ENCODE data around the gene TMEM51.
"Not testable (repeated sequence)": the region's sequence is repeated elsewhere in the genome, so short reads cannot be mapped to it uniquely, and the experiment has no call there.

Gene TMEM51

DNA sequence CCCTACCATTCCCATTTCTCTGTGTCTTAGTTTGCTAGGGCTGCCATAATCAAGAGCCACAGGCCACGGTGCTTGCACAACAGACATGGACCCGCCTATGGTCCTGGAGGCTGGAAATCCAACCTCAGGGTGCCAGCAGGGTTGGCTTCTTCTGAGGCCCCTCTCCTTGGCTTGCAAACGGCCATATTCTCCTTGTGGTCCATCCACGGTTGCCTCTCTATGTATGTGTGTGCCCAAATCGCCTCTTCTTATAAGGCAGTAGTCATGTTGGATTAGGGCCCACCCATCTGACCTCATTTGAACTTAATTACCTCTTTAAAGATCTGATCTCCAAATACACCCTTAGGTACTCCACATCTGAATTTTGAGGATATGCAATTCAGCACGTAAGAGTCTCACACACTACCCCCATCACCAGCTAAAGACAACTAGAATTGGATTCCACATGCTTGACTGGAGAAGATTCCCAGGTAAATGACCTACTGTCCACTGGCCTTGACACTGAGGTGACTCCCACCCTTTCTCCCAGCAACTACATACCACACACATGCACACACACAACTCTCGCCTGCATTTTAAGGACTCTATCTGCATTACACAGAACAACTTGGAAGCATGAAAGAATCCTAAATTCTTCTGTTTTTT, 28.3 kb upstream of the TMEM51 start:
- DNase-seq (ENCODE audit: low read depth in 2 of 3, low spot score in 1 of 3) = no peak

DNA sequence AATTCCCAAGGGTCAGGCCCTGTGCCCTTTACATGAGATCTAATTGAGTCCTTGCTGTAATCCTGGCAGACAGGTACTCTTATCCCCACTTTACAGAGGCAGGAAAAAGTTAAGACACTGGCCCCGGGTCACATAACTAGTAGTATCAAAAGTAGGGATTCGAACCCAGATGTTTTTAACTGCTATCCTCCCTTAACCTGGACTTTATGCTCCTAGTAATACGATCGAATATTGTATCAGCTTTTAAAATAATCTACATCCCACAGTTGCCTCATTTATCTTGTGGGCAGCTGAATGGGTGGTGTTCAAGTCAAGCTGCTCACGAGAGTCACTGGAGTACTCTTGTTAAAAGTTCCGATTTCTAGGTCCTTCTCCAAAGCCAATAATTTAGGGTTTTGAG, 25.5 kb upstream of the TMEM51 start:
- DNase-seq (ENCODE audit: low read depth in 2 of 3, low spot score in 1 of 3) = no peak

DNA sequence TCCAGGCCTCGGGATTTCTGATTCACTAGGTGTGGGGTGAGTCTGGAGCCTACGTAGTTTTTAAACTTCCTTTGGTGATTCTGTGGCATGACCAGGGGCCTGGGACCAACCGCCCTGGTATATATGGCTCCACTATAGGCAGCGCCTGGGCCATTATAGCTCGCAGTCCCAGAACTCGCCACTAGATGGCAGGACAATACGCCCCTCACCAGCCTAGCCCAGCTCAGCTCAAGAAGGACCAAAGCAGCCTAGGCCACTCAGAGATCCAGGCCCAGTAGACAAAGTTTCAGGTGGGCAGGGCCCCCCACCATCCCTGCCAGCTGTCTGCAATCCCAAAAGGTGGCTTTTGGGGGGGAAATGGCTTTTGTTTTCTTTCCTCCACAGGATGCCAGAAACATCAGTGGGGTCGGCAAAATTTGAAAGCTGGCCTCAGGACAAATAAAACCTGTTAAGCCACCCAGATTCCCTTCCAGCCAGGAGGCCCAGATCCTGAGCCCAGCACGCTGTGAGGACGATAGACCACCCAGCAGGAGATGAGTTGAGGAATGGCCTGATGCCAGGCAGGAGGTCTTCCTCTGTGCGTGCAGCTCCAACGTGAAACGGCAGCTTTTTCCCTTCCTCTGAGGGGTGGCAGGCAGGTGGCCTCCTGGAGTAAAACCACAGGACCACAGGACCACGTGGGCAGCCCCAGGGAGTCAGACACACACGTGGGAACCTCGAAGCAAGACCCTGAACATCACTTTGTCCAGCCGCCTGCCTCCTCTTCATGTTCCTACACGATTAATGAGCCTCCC, 24.8 kb upstream of the TMEM51 start:
- DNase-seq (ENCODE audit: low read depth in 2 of 3, low spot score in 1 of 3) = peak; percentile 56 to 75 (median 59)

DNA sequence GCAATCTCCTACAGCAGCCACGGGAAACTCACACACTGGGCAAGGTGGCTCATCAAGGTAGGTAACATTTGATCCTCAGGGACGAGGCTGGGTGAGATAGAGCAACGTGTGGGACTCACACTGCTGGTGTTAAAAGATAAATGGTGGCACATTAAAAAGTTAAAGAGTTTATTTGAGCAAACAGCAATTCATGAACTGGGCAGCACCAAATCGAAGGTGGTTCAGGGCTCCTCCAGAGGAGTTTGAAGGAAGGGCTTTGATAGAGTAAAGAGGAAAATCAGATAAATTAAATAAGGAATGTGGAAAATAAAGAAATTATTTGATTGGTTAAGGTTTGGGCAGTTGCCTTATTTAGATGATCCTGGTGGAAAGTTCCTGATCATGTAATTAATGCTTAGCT, 23.6 kb upstream of the TMEM51 start:
- DNase-seq (ENCODE audit: low read depth in 2 of 3, low spot score in 1 of 3) = no peak

DNA sequence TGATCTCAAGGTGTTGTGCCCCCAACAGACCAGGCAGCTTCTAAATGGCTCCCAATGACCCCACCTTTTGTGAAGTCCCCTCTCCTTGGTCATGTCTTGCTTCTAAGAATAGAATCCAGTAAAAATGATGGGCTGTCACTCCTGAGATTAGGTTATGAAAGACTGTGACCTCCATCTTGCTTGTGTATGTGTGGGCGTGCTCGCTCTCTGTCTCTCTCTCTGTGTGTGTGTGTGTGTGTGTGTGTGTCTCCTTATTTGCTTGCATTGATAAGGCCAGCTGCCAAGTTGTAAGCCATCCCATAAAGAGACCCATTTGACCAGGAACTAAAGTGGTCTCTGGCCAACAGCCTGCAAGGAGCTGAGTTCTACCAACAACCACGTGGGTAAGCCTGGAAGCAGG, 22.9 kb upstream of the TMEM51 start:
- no peak for DNase-seq (ENCODE audit: low read depth in 2 of 3, low spot score in 1 of 3)

DNA sequence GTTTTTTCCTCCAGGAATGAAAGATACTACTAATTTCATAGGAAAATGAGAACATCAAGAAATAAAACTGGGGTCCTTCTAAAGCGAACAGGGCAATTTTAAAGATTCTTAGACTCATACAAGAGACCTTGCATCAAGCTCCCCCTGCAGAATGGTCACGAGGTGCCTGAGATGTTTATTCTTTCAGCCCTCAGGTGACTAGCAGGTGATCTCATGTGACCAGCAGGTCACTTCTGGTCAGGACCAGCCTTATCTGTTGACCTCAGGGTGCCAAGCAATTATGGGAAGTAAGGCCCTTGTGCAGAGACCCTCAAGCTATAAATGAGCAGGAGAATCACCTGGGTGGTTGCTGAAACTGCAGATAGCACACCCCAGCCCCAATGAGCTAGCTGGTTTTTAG, 20.6 kb upstream of the TMEM51 start:
- no peak for DNase-seq (ENCODE audit: low read depth in 2 of 3, low spot score in 1 of 3)

DNA sequence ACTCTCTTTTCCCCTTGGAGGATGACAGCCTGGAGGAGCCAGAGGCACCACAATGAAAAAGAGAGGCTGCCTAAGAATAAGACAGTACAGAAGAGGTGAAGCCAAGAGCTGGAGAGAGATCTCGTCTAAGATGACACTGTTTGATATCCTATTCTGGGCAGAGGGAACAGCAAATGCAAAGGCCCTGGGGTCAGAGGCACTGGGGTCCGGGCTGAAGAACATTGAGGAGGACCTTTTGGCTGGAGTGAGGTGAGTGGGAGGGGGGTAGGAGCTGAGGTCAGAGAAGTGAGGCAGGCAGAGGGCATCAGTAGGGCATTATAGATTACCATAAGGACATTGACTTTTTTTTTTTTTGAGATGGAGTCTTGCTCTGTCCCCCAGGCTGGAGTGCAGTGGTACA, 19.3 kb upstream of the TMEM51 start:
- no peak for DNase-seq (ENCODE audit: low read depth in 2 of 3, low spot score in 1 of 3)

DNA sequence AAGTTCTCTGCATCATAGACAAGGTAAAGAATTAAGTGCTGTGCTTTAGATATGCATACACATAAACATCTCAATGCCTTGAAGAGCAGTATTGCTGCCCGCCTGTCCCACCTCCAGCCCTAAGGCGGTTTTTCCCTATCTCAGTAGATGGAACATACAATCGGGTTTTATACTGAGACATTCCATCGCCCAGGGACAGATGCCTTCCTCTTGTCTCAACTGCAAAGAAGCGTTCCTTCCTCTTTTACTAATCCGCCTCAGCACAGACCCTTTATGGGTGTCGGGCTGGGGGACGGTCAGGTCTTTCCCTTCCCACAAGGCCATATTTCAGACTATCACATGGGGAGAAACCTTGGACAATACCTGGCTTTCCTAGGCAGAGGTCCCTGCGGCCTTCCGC, 17.9 kb upstream of the TMEM51 start:
- DNase-seq (ENCODE audit: low read depth in 2 of 3, low spot score in 1 of 3) = not testable (repeated sequence)

DNA sequence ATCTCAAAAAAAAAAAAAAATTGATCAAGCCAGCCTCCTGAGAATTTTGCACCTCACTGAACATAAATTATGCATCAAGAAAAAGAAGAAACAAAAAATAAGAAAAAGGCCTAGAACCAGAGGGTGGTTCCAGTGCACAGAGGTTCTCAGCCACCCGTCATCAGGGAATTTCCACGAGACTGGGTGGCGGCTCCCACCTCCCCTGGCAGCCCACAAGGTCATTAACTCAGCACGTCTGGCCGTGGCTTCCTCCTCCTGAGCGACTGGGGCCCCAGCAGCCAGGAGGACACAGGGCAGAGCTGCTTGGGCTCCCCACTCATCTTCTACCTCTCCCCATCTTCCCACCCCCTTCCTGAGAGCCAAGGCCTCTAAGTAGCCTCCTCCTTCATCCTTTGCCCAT, 15.7 kb upstream of the TMEM51 start:
- no peak for DNase-seq (ENCODE audit: low read depth in 2 of 3, low spot score in 1 of 3)

DNA sequence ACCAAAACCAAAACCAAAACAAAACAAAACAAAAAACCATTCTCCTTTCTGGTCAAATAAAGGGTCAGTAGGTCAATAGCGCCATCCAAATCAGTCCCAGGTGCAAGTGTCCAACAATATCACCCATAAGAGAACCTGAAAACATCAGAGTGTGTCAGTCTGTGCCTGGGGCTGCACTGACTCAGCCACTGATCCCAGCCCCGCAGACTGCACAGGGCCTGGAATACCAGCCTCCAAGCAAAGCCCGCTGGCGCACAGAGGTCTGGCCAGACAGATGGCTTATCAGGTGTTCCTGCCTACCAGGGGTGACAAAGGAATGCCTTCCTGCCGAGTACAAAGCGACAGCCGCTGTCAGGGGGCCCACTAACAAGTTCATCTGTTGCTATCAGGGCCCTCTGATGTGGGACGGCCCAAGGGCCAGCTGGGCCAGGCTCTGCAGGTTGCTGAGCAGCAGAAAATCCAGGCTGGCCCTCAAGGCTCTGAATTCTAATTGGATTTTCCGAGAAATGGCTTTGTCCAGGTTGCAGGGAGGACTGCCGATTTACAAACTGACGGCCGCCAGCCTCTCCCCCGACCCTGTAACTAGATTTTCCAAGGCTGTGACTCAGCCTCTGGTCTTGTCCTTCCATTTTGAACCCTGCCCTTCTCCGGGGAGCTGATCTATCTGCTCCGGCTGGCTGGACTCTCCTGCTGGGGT, 13.7 kb upstream of the TMEM51 start:
- no peak for DNase-seq (ENCODE audit: low read depth in 2 of 3, low spot score in 1 of 3)

DNA sequence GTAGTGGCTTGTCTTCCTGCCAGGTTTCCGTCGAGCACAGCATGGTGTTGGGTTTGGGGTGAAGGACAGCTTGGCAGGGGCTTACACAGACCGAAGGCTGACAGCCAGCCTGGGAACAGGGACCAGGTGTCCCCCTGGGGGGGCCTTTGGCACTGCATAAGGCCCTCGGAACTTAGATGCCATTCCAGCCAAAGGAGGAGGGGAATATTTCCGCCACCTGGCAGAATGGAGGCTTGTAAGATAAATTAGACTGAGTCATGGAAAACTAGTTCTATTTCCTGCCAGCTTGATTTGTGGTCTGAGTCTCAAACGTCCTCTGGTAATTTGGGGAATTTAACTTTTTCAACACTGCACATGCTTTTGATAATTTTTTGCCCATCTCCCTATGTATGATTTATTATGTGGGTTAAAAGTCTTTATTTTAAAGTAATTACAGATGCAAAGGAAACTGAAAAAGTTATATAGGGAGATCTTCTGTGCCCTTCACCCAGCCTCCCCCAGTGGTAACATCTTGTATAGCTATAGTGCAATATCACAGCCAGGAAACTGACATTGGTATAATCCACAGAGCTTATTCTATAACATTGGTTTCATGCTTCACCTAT, 11.5 kb upstream of the TMEM51 start:
- no peak for DNase-seq (ENCODE audit: low read depth in 2 of 3, low spot score in 1 of 3)

DNA sequence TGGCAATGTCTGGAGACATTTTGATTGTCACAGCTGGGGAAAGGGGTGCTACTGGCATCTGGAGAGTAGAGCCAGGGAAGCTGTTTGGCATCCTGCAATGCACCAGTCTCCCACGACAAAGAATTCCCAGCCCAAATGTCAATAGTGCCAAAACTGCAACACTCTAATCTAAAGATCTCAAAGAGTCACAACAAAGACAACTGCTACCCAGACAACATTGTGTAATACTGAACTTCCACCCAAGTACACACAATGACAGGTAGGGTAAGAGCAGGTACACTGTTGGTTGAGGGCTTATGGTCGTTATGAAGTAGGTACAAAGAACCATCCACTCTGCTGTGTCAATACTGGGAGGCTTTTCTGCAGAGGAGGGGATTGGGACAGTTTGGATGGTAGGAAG, 8.2 kb upstream of the TMEM51 start:
- no peak for DNase-seq (ENCODE audit: low read depth in 2 of 3, low spot score in 1 of 3)

DNA sequence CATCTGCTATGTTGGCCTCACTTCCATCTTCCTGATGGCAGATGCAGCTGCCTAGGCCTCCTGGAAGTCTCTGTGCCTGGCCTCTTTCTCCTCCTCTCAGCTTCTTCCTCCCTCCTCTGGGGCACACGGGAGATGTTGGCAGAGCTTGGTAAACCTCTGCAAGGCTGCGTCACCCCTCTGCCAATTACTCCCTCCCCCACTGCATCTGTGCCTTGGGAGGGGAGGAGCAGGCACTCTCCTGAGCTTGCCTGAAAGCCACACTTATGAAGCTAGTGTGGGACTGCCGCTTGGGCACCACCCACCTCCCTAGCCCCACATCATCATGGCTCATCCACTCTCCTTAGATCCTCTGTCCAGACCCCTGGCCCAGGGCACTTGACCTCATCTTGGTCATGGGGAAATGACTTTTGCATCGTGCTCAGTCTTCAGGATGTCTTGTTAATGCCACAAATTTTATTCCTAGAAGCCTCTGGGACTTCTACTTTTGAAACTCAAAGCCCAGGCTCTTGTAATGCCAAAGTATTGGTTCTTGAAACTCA, 7.3 kb upstream of the TMEM51 start:
- DNase-seq (ENCODE audit: low read depth in 2 of 3, low spot score in 1 of 3) = no peak

DNA sequence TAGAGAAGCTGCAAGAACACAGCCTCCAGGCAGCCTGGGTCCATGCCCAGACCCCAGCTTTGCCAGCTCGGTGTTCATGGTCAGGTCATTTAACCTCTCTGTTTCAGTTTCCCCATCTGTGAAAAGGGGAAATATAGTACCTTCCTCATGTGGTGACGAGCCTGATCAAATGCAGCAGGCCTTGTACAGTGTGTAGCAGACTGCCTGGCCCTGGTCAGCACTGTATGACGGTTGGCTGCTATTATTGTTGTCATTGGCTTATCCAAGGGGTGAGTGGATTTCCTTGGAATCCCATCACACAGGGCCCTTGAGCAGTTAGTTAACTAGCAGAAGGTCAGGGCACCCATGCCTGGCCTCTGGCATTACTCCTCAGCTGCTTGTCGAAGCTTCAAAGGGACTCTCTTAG, 6.6 kb upstream of the TMEM51 start:
- DNase-seq (ENCODE audit: low read depth in 2 of 3, low spot score in 1 of 3) = no peak

DNA sequence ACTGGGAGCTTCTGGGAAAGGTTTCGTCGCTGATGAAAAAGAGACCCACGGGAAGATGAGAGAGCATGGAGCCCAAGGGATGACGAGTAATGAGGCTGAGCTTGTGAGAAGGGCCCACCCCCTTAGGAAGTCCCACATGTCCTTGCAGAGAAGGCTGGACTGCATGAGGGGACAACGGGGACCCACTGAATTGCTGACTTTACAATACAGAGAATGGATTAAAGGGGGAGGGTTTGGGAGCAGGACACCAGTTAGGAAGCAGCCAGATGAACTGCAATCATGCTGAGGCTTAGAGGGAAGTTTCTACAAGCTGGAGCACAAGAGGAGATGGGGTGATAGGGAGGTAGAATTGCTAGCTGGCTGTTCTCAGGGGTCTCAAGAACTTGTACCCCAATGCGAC, 5.5 kb upstream of the TMEM51 start:
- DNase-seq (ENCODE audit: low read depth in 2 of 3, low spot score in 1 of 3) = no peak

DNA sequence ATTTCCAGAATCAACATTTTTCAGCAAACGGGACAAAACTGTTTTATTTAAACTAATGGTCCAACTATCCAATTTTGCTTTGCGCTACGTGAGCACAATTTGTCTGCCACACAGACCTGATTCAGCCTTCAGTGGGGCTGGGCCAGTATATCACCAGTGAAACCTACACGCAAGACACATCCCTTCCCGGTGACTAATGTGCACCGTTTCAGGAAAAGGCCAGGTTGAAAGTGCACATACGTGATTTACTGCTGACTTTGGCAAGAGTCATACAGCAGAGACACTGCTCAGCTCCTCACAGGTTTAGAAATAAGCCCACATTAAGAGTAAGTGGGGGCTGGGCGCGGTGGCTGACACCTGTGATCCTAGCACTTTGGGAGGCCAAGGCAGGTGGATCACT, 5.1 kb upstream of the TMEM51 start:
- no peak for DNase-seq (ENCODE audit: low read depth in 2 of 3, low spot score in 1 of 3)

DNA sequence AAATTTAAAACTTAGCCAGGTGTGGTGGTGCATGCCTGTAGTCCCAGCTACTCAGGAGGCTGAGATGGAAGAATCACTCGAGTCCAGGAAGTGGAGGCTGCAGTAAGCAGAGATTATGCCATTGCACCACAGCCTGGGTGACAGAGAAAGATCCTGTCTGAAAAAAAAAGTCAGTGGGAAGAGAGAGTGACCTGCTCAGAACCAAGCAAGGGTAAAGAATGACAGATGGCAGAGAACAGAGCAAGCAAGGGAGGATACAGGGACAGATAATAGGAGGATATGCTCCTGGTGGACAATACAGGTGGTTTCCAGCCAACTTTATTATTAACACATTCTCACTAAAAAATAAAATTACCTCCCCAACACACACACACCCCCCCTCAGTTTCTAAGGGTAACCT, 4.6 kb upstream of the TMEM51 start:
- DNase-seq (ENCODE audit: low read depth in 2 of 3, low spot score in 1 of 3) = no peak

DNA sequence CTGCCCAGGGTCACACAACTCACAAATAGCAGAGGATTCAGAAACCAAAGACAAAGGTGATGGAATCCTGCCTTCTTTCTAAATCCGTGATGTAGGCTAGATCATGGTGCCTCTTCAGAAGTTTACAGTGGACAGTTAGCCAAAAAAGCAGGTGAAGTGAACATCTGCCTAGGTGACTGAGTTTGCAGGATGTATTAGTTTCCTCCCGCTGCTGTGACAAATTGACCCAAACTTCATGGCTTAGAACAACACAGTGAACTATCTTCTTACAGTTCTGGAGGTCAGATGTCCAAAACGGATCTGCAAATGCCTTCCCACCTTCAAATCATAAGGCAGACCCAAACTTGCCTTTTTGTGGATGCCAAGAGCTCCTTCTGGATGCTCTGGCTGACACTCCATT, 3.2 kb upstream of the TMEM51 start:
- DNase-seq (ENCODE audit: low read depth in 2 of 3, low spot score in 1 of 3) = no peak

DNA sequence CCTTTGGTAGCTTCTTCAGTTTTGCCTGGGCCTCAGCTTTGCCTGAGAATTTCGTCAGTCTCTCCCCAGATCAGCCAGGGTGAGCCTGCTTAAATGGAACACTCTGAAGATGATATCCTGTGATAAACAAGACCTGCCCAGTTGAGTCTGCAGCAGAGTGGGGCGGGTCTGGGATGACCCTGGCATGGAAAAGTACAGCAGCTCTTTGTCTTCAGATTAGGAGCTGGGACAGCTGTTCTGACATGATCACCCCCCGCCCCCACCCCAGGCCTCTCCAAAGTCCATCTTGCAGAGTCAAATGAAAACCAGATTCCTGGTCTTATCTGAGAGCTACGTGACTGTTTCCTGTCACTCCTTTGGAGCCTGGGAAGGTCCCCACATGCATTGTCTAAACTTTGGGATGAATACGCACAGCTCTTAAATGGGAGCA, 2.2 kb upstream of the TMEM51 start:
- DNase-seq (ENCODE audit: low read depth in 2 of 3, low spot score in 1 of 3) = no peak

DNA sequence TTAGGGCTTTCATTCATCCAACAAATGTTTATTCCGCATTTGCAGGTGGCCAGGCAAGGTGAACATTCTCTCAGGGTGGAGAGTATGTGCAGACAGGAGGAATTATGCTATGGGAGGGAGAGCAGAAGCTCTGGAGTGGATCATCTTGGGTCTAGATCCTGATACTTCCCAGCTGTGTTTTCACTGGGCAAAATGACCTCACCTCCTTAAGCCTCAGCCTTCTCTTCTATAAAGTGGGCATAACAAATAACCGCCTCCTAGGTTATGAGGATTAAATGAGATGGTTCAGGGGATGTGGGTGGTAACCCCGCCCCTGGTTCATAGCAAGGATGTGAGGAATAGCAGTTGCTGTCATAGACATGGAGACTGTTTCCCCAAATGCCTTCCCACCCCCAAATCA, 1.7 kb upstream of the TMEM51 start:
- no peak for DNase-seq (ENCODE audit: low read depth in 2 of 3, low spot score in 1 of 3)

DNA sequence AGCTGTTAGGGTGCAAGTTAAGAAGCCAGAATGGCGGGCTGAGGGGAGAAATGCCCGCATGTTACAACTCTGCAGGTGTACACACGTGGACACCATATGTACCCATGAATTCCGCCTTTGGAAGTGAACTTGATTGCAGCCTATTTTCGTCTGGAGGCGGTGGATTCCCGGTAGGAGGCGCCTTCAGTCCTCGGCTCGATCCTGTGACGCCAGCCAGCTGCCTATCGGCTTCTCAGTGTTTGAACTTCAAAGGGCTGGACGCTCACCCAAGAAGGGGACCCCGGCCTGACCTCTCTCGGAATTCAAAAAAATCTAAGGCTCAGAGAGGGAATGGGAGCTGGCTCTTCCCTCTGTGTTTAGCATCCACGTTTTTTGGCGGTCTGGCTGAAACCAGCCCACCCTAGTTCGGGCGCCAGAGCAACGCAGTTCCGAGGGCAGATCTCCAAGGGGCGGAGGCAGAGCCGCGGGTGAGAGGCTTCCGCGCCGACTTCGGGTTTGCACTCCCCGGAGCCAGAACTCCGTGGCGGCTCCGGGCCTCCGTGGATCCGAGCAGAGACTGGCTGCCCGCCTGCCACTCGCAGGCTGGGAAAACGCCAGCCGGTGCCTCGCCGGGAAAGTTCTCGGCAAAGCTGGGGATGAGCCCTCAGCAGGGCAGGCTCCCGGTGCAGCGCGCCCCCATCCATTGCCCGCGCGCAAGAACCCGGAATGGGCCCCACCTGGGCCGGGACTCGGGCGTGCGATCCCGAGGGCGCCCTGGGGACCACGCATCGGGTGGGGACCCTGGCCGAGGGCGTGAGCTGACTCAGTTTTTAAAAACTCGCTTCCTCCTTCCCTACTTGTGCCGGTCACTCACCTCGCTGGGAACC, 996 bp upstream of the TMEM51 start:
- DNase-seq (ENCODE audit: low read depth in 2 of 3, low spot score in 1 of 3) = peak in 1 of 3 donors; percentile 20
